SU-DHL-6 (cell line): Measurements from ENCODE around the gene GRK3.
"Not testable (repeated sequence)": the region's sequence is repeated elsewhere in the genome, so short reads cannot be mapped to it uniquely, and the experiment has no call there.

Experiments used
- EZH2phosphoT487 ChIP-seq: fragments of 200-600 bp; sonication (generic), shearing (Covaris generic); conservative IDR thresholded peaks from 2 replicates; pipeline ENCODE4 v1.6.1; 2018; ENCODE audit warnings: mild to moderate bottlenecking, antibody characterized with exemption, low read length, moderate library complexity, mixed read lengths
- TF ChIP-seq, protein P1 (sequence below): fragments of 200-600 bp; sonication (generic); IDR thresholded peaks from one replicate; pipeline ENCODE4 v1.5.1; 2017; ENCODE audit warnings: antibody characterized with exemption, mild to moderate bottlenecking, low read length, moderate library complexity; ENCODE audit not compliant: insufficient read depth, poor library complexity, severe bottlenecking

DNA sequence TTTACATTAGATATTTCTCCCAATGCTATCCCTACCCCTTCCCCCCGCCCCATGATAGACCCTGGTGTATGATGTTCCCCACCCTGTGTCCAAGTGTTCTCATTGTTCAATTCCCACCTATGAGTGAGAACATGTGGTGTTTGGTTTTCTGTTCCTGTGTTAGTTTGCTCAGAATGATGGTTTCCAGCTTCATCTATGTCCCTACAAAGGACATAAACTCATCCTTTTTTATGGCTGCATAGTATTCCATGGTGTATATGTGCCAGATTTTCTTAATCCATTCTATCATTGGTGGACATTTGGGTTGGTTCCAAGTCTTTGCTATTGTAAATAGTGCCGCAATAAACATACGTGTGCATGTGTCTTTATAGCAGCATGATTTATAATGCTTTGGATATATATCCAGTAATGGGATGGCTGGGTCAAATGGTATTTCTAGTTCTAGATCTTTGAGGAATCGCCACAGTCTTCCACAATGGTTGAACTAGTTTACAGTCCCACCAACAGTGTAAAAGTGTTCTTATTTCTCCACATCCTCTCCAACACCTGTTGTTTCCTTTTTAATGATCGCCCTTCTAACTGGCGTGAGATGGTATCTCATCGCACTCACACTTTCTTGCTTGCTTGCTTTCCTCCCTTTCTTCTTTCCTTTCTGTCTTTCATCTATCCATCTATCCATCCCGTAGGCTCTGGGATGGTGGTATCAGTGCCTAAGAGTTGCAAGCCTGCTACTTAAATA is 7.7 kb downstream of the GRK3 start:
- TF ChIP-seq, protein P1, sequence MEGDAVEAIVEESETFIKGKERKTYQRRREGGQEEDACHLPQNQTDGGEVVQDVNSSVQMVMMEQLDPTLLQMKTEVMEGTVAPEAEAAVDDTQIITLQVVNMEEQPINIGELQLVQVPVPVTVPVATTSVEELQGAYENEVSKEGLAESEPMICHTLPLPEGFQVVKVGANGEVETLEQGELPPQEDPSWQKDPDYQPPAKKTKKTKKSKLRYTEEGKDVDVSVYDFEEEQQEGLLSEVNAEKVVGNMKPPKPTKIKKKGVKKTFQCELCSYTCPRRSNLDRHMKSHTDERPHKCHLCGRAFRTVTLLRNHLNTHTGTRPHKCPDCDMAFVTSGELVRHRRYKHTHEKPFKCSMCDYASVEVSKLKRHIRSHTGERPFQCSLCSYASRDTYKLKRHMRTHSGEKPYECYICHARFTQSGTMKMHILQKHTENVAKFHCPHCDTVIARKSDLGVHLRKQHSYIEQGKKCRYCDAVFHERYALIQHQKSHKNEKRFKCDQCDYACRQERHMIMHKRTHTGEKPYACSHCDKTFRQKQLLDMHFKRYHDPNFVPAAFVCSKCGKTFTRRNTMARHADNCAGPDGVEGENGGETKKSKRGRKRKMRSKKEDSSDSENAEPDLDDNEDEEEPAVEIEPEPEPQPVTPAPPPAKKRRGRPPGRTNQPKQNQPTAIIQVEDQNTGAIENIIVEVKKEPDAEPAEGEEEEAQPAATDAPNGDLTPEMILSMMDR = not testable (repeated sequence)
- TF ChIP-seq EZH2phosphoT487 = not testable (repeated sequence)
